Glomerular endothelial cell (primary cell): ENCODE measurements around the gene HSPG2. TPM values are rescaled to one million over a fixed set of nuclear protein-coding genes. Genes with fewer than 3 reads are reported as not detected.
"Not testable (repeated sequence)": the region's sequence is repeated elsewhere in the genome, so short reads cannot be mapped to it uniquely, and the experiment has no call there.

ENCODE experiments used
- DNase-seq: peaks from one replicate; pipeline ENCODE4 v3.0.0-alpha.2; 2011; ENCODE audit warnings: low read depth, low spot score; ENCODE audit errors: extremely low read depth
- total RNA-seq: library from RNA; depleted of rRNA; stranded (reverse); fragments of >200 nt; gene quantifications from 2 replicates; pipeline ENCODE4 v1.2.3, GENCODE V29; 2015

Gene HSPG2
- total RNA-seq, 1 donor from 2014 or later: 3,652 TPM

- DNase-seq: no peak
These were observed 19.8 kb upstream of the HSPG2 start for GRCh38 chr1:21956720-21957552.

GRCh38 chr1:21955501-21956281, 18.6 kb upstream of the HSPG2 start:
- DNase-seq: no peak

- DNase-seq: no peak
These were observed 17.9 kb upstream of the HSPG2 start for GRCh38 chr1:21955058-21955457.

GRCh38 chr1:21952786-21953520, 15.8 kb upstream of the HSPG2 start:
- no peak for DNase-seq

- no peak for DNase-seq
These were observed 14.2 kb upstream of the HSPG2 start for GRCh38 chr1:21951226-21951870.

- no peak for DNase-seq
These were observed 13.6 kb upstream of the HSPG2 start for GRCh38 chr1:21950734-21951133.

- no peak for DNase-seq
These were observed 9.9 kb upstream of the HSPG2 start for GRCh38 chr1:21946836-21947587.

GRCh38 chr1:21944733-21945073, 7.6 kb upstream of the HSPG2 start:
- DNase-seq: no peak

- not testable (repeated sequence) for DNase-seq
These were observed 6.0 kb upstream of the HSPG2 start for GRCh38 chr1:21942959-21943640.

GRCh38 chr1:21942464-21942863, 5.4 kb upstream of the HSPG2 start:
- no peak for DNase-seq

GRCh38 chr1:21941370-21941769, 4.3 kb upstream of the HSPG2 start:
- no peak for DNase-seq

GRCh38 chr1:21940492-21940891, 3.4 kb upstream of the HSPG2 start:
- DNase-seq: no peak

GRCh38 chr1:21939650-21940374, 2.7 kb upstream of the HSPG2 start:
- DNase-seq: peak; percentile 94

- no peak for DNase-seq
These were observed 1.8 kb upstream of the HSPG2 start for GRCh38 chr1:21938732-21939538.

- DNase-seq: no peak
These were observed 437 bp upstream of the HSPG2 start for GRCh38 chr1:21937372-21938121.

GRCh38 chr1:21936366-21937031, 611 bp downstream of the HSPG2 start:
- DNase-seq: no peak

- DNase-seq: no peak
These were observed 1.2 kb downstream of the HSPG2 start for GRCh38 chr1:21935891-21936365.
